Tibial nerve (tissue), 3 donors: Measurements from ENCODE around the gene GSN.

Experiments used
- POLR2A ChIP-seq, 2 donors: fragments of 450-650 bp; IDR thresholded peaks; one replicate each; pipeline ENCODE4 v1.6.1; 2017; ENCODE audit warnings: antibody characterized with exemption in 2 of 2, mild to moderate bottlenecking in 2 of 2, moderate library complexity in 2 of 2
- TF ChIP-seq, protein P1 (sequence below), 5 experiments: fragments of 200-600 bp in 3 of 5; fragments of 450-650 bp in 2 of 5; sonication (generic) in 3 of 5; IDR thresholded peaks; one replicate each; pipeline ENCODE4 v1.5.1; 2016 to 2019; ENCODE audit warnings: antibody characterized with exemption in 5 of 5, mild to moderate bottlenecking in 3 of 5, moderate library complexity in 2 of 5

DNA sequence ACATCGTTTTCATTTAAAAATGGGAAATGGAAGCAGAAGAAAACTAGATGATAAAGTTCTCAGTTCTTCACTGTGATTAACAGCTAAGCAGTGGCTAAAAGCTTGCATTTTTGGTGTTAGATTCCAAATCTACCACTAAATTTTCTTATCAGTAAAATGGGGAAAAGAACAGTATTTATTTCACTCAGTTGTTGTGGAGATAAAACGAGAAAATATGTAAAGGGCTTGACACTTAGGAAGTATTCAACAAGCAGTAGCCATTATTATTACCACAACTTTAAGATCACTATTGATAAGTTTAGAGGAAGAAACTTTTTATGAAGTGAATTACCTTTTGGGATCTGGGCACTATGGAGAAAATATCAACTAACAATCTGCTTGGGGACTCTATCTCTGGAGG lies 97.6 kb downstream of the GSN start:
- no peak for TF ChIP-seq POLR2A (IDR thresholded peaks at IDR 0.05)
- TF ChIP-seq, protein P1, sequence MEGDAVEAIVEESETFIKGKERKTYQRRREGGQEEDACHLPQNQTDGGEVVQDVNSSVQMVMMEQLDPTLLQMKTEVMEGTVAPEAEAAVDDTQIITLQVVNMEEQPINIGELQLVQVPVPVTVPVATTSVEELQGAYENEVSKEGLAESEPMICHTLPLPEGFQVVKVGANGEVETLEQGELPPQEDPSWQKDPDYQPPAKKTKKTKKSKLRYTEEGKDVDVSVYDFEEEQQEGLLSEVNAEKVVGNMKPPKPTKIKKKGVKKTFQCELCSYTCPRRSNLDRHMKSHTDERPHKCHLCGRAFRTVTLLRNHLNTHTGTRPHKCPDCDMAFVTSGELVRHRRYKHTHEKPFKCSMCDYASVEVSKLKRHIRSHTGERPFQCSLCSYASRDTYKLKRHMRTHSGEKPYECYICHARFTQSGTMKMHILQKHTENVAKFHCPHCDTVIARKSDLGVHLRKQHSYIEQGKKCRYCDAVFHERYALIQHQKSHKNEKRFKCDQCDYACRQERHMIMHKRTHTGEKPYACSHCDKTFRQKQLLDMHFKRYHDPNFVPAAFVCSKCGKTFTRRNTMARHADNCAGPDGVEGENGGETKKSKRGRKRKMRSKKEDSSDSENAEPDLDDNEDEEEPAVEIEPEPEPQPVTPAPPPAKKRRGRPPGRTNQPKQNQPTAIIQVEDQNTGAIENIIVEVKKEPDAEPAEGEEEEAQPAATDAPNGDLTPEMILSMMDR (IDR thresholded peaks at IDR 0.05), result no peak
